ENCODE results near the gene FERMT3. TPM values are rescaled to one million over a fixed set of nuclear protein-coding genes. Genes with fewer than 3 reads are reported as not detected.

Gene FERMT3
- polyA plus RNA-seq, 1 of the 3 experiments (the other 2 are of a cell fraction): 1.4 TPM

GRCh38 chr11:64218628-64219353, 12.3 kb downstream of the FERMT3 start:
- Histone ChIP-seq H3K79me2 (ENCODE audit: insufficient read depth) (no peaks in the 10 kb centered on the region), H3K4me2 (no peak overlapping the region), H3K4me3 (ENCODE audit: low read depth in 2 of 2, low read length in 1 of 2) (no peak overlapping the region), H4K20me1 (ENCODE audit: insufficient read depth) (no peaks in the 10 kb centered on the region), H2AFZ (ENCODE audit: low read depth) (no peak overlapping the region), H3K9me3 (no peaks in the 10 kb centered on the region), H3K9ac (no peak overlapping the region), H3K36me3 (replicated peaks in 1 of 2; ENCODE audit: control insufficient read depth in 1 of 2, insufficient read depth in 2 of 2, low read length in 1 of 2) (peaks cover 0 to 7% of the 10 kb centered on the region in 2 experiments), H3K27me3 (ENCODE audit: insufficient read depth) (no peaks in the 10 kb centered on the region), H3F3A (replicated peaks; ENCODE audit: insufficient read depth) (peaks cover 5% of the 10 kb centered on the region), H3K9me2 (no peaks in the 10 kb centered on the region), H3K4me1 (ENCODE audit: control insufficient read depth in 1 of 2, insufficient read depth in 2 of 2, low read depth in 1 of 2, low read length in 1 of 2) (peaks cover 3 to 13% of the 10 kb centered on the region in 2 experiments; a peak in 1 of 4 replicates), H3K27ac (ENCODE audit: low read depth in 2 of 2, low read length in 1 of 2) (peak overlapping the region in 1 of 2 experiments; percentile 51; a peak in 1 of 4 replicates)
- CTCF ChIA-PET: interaction anchor here (1.1 to 5.7 kb wide), 3 partner anchors 13 to 136 kb away, joined by 3 to 50 read pairs (median 4); partner anchors contain the start of gene FERMT3
- WGBS (ENCODE audit: low lambda C conversion rate): 61% methylated on average over 4 of the region's 11 CpGs
- DNase-seq: peak; percentile 68
- TF ChIP-seq ELF1 (IDR thresholded peaks at IDR 0.05) (no peak), RCOR1 (IDR thresholded peaks at IDR 0.05; ENCODE audit: low read length) (no peak), POLR2AphosphoS5 (IDR thresholded peaks at IDR 0.05; ENCODE audit: low read depth, low read length) (no peak), MXI1 (IDR thresholded peaks at IDR 0.05; ENCODE audit: low read depth, low read length) (no peak), TEAD4 (IDR thresholded peaks at IDR 0.05; ENCODE audit: borderline replicate concordance, insufficient read depth) (no peak), RFX5 (IDR thresholded peaks at IDR 0.05; ENCODE audit: low read length) (no peak), ZBTB33 (IDR thresholded peaks at IDR 0.05; ENCODE audit: borderline replicate concordance, low read depth) (no peak), TAF1 (IDR thresholded peaks at IDR 0.05; ENCODE audit: borderline replicate concordance, low read depth, low read length) (no peak), FOXM1 (IDR thresholded peaks at IDR 0.05; ENCODE audit: low read depth) (no peak), FOSL2 (IDR thresholded peaks at IDR 0.05; ENCODE audit: borderline replicate concordance, low read depth) (no peak), CTCF (IDR thresholded peaks at IDR 0.05) (no peak), RXRA (IDR thresholded peaks at IDR 0.05; ENCODE audit: borderline replicate concordance, low read depth) (no peak), EZH2phosphoT487 (IDR thresholded peaks at IDR 0.05; ENCODE audit: borderline replicate concordance, low read depth) (no peak), USF2 (IDR thresholded peaks at IDR 0.05; ENCODE audit: borderline replicate concordance, low read depth, low read length) (no peak), SMC3 (IDR thresholded peaks at IDR 0.05; ENCODE audit: low read depth, low read length) (no peak)
- TF ChIP-seq, protein P1, sequence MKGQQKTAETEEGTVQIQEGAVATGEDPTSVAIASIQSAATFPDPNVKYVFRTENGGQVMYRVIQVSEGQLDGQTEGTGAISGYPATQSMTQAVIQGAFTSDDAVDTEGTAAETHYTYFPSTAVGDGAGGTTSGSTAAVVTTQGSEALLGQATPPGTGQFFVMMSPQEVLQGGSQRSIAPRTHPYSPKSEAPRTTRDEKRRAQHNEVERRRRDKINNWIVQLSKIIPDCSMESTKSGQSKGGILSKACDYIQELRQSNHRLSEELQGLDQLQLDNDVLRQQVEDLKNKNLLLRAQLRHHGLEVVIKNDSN (IDR thresholded peaks at IDR 0.05; ENCODE audit: borderline replicate concordance, low read depth): no peak
- TF ChIP-seq, protein P2, sequence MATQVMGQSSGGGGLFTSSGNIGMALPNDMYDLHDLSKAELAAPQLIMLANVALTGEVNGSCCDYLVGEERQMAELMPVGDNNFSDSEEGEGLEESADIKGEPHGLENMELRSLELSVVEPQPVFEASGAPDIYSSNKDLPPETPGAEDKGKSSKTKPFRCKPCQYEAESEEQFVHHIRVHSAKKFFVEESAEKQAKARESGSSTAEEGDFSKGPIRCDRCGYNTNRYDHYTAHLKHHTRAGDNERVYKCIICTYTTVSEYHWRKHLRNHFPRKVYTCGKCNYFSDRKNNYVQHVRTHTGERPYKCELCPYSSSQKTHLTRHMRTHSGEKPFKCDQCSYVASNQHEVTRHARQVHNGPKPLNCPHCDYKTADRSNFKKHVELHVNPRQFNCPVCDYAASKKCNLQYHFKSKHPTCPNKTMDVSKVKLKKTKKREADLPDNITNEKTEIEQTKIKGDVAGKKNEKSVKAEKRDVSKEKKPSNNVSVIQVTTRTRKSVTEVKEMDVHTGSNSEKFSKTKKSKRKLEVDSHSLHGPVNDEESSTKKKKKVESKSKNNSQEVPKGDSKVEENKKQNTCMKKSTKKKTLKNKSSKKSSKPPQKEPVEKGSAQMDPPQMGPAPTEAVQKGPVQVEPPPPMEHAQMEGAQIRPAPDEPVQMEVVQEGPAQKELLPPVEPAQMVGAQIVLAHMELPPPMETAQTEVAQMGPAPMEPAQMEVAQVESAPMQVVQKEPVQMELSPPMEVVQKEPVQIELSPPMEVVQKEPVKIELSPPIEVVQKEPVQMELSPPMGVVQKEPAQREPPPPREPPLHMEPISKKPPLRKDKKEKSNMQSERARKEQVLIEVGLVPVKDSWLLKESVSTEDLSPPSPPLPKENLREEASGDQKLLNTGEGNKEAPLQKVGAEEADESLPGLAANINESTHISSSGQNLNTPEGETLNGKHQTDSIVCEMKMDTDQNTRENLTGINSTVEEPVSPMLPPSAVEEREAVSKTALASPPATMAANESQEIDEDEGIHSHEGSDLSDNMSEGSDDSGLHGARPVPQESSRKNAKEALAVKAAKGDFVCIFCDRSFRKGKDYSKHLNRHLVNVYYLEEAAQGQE (IDR thresholded peaks at IDR 0.05; ENCODE audit: low read depth, low read length): no peak
- TF ChIP-seq, protein P3, sequence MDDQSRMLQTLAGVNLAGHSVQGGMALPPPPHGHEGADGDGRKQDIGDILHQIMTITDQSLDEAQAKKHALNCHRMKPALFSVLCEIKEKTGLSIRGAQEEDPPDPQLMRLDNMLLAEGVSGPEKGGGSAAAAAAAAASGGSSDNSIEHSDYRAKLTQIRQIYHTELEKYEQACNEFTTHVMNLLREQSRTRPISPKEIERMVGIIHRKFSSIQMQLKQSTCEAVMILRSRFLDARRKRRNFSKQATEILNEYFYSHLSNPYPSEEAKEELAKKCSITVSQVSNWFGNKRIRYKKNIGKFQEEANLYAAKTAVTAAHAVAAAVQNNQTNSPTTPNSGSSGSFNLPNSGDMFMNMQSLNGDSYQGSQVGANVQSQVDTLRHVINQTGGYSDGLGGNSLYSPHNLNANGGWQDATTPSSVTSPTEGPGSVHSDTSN (IDR thresholded peaks at IDR 0.05): no peak
- POLR2A ChIA-PET: interaction anchor here (0.6 to 1.7 kb wide), 5 partner anchors 8 to 1328 kb away, joined by 3 to 5 read pairs (median 3); partner anchors contain the start of genes NUDT22 and STIP1

All from SK-N-SH (cell line).